Dendritic cell treated with granulocyte-macrophage colony-stimulating factor and Interleukin-4, amounts not matched to agents 40 ng/mL and 50 ng/mL, for 4 days (primary cell): ENCODE results near the gene FFAR2.

Experiments used
- H3K27ac Mint-ChIP-seq: one replicate; pipeline ENCODE4 v1.8.0; 2022; ENCODE audit warnings: mild to moderate bottlenecking, mixed read lengths
- H3K27me3 Mint-ChIP-seq: one replicate; pipeline ENCODE4 v1.8.0; 2022; ENCODE audit warnings: mild to moderate bottlenecking, mixed read lengths
- H3K36me3 Mint-ChIP-seq: one replicate; pipeline ENCODE4 v1.8.0; 2022; ENCODE audit warnings: low read depth, mixed read lengths
- H3K4me1 Mint-ChIP-seq: one replicate; pipeline ENCODE4 v1.8.0; 2022; ENCODE audit warnings: low read depth, mixed read lengths
- H3K4me3 Mint-ChIP-seq: one replicate; pipeline ENCODE4 v1.8.0; 2022; ENCODE audit warnings: mild to moderate bottlenecking, moderate library complexity, mixed read lengths
- H3K9me3 Mint-ChIP-seq: one replicate; pipeline ENCODE4 v1.8.0; 2022; ENCODE audit warnings: mixed read lengths
- intact Hi-C: fragments of 100-400 bp; cut with micrococcal nuclease; formaldehyde crosslinking; loops from one replicate; pipeline ENCODE4 v1.15.0; 2022

The FFAR2 gene

DNA sequence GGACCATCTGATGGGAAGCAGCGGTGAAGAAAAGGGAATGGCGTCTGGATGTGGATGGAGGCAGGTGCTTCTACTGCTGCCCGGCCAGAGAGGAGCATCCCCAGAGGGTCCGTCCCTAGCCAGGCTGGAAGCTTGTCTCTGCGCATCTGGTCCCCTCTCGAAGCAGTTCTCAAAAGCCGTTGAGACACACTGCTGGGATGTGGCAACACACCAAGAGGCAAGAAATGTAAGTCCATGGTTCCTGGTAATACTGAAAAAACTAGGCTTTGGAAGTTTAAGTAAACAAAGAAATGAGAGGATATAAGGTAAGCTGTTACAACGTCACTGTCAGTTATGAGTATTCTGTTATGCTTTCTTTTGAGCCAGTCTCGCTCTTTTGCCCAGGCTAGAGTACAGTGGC lies 15.1 kb upstream of the FFAR2 start:
- Mint-ChIP-seq H3K4me1 (peaks cover 81% of the 10 kb centered on the region), H3K4me3 (no peak overlapping the region), H3K27ac (no peak overlapping the region), H3K27me3 (peaks cover 59% of the 10 kb centered on the region), H3K9me3 (peaks cover 8% of the 10 kb centered on the region), H3K36me3 (peaks cover 6% of the 10 kb centered on the region)
- intact Hi-C loops, result loop anchor here (1.0 kb wide), 1 partner anchor 18 kb away; no protein-coding TSS in a partner anchor

DNA sequence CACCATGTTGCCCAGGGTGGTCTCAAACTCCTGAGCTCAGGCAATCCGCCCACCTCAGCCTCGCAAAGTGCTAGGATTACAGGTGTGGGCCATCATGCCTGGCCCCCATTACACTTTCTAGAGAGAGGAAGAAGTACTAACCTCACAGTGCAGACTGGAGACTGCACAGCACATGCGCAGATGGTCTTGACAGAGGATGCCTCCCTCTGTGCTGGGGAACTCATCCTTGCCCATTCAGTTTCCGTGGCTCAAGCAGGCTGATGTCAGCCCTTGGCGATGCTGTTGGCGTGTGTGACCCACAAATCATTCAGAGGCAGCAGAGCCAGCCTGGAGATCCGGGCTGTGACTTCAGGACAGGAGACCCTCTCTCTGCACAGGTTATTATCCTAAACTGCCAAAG lies 14.6 kb upstream of the FFAR2 start:
- Mint-ChIP-seq H3K27me3 (peaks cover 62% of the 10 kb centered on the region), H3K4me3 (no peak overlapping the region), H3K27ac (peak overlapping the region; percentile 16), H3K36me3 (peaks cover 6% of the 10 kb centered on the region), H3K9me3 (peaks cover 8% of the 10 kb centered on the region), H3K4me1 (peaks cover 81% of the 10 kb centered on the region)
- intact Hi-C loops, result loop anchor here (1.0 kb wide), 1 partner anchor 18 kb away; no protein-coding TSS in a partner anchor

DNA sequence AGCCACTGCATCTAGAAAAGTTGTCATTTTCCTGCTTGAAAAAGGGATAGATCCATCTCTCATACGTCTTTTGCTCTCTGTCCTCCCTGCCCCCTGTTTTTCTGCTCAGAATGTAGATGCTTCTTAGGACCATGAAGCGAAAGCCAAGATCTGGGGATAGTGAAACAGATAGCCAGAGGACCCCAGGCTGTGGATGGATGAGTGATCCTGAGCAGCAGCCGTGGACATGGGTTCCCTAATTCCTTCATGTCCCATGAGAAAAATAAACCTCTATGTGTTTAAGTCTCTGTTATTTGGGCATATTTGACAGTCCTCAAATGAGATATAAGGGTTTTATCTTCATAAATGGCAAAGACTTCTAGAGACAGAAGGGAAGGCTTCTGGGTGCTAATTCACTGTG lies 12.2 kb upstream of the FFAR2 start:
- Mint-ChIP-seq H3K4me3 (no peak overlapping the region), H3K27ac (peak overlapping the region; percentile 70), H3K36me3 (peaks cover 6% of the 10 kb centered on the region), H3K27me3 (peaks cover 59% of the 10 kb centered on the region), H3K9me3 (peaks cover 8% of the 10 kb centered on the region), H3K4me1 (peaks cover 85% of the 10 kb centered on the region)
- intact Hi-C loops, result no loop called here

DNA sequence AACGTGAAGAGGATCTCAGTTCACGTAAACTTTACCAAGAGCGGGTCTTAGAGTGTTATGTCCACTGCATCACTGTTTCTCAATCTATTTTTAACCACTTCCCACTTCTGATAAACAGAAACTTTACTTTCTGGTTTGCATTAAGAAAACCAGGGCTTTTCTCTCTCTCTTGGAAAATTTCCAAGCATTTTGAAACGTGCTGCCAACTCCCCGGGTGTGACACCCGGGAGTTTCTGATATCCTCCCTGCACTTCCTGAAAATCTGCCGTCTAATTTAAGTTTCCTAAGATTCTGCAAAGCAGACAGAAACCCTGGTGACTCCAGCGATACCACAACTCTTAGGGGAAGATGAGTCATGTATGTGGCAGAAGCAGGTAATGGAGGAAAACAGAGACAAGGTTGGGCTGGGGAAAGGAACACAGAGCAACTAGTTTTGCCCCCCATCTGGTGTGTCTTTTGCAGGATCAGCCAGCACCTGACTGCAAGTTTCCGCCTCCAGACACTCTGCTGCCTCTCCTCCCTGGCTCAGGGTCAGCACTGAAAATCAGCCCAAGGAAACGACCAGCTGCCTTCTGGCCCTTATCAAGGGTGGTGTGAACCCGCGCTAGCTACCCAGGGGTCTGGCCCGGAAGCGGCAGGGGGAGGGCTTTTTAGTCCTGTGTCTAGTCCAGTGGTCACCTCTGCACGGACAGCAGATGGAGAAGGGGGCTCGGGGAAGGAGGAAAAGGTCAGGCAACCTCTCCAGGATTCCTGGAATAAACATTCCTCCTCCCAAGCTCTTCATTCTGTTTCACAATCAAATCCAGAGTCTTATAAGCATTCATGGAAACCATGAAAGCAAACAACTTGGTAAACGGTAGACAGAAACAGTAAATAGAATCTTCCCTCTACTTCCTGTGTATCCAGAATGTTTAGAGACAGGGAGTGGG lies 11.3 kb upstream of the FFAR2 start:
- peaks cover 76% of the 10 kb centered on the region for H3K4me1 Mint-ChIP-seq
- peaks cover 53% of the 10 kb centered on the region for H3K27me3 Mint-ChIP-seq
- peak overlapping the region; percentile 13 for H3K4me3 Mint-ChIP-seq
- peaks cover under 1% of the 10 kb centered on the region for H3K9me3 Mint-ChIP-seq
- peaks cover under 1% of the 10 kb centered on the region for H3K36me3 Mint-ChIP-seq
- peak overlapping the region; percentile 70 for H3K27ac Mint-ChIP-seq
- intact Hi-C loops, result no loop called here

DNA sequence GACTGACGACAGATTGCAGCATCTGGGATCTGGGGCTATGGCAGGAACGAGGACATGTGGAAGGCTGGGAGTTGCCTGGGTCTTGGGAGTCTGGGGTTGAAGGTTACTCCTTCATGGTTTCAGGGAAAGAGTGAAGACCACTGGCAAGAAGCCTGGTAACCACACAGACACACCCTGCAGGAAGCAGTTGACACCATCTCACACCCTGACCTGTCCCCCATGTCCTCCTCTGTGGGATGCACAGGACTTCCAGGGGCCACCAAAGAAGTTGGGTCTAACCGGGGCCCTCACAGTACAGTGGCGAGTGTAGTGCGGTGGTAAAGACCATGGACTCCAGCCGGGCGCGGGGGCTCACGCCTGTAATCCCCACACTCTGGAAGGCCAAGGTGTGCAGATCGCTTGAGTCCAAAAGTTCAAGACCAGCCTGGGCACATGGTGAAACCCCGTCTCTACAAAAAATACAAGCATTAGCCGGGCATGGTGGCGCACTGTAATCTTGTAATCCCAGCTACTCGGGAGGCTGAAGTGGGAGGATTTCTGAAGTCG lies 10.6 kb upstream of the FFAR2 start:
- H3K4me1 Mint-ChIP-seq, result peaks cover 69% of the 10 kb centered on the region

DNA sequence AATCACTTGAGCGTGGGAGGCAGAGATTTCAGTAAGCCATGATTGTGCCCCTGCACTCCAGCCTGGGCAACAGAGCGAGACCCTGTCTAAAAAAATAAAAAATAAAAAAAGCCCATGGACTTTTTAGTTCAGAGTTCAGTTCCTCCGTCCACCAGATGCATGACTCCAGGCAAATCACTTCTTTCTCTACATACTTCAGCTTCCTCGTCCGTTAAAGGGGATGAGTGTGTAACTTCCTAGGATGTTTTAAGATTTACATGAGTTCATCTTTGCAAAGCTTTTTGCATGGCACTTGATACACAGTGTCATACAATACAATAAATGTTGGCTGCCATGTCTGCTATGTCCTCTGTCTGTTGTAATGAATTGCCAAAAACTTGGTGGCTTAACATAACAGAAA lies 10.0 kb upstream of the FFAR2 start:
- Mint-ChIP-seq H3K4me1 (peaks cover 63% of the 10 kb centered on the region), H3K36me3 (no peaks in the 10 kb centered on the region), H3K9me3 (no peaks in the 10 kb centered on the region), H3K27me3 (peaks cover 41% of the 10 kb centered on the region), H3K27ac (peak overlapping the region; percentile 70), H3K4me3 (no peak overlapping the region)
- intact Hi-C loops, result no loop called here

More for the DNA sequence above, 10.6 kb upstream of the FFAR2 start:
- no peaks in the 10 kb centered on the region for H3K36me3 Mint-ChIP-seq
- H3K9me3 Mint-ChIP-seq, result no peaks in the 10 kb centered on the region
- no peak overlapping the region for H3K4me3 Mint-ChIP-seq
- peaks cover 46% of the 10 kb centered on the region for H3K27me3 Mint-ChIP-seq
- intact Hi-C loops, result no loop called here
- peak overlapping the region; percentile 70 for H3K27ac Mint-ChIP-seq

DNA sequence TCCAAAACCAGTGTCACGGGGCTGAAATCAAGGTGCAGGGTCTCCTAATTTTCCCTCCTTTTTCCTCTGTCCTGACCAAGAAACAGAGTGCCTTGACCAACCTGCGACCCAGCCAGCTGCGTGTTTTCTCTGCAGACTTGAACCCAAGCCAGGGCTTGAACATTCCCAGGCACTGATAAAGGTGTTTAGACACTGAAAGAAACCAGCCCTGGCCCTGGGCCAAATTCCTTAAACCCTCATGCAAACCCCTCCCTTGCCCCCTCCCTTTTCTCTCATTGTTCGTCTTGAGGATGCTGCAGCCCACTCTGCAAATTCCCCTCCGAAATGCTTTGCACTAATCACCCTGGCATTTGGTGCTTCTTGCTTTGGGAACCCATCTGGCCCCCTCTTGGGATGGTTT lies 9.5 kb upstream of the FFAR2 start:
- Mint-ChIP-seq H3K4me3 (no peak overlapping the region), H3K36me3 (no peaks in the 10 kb centered on the region), H3K27ac (no peak overlapping the region), H3K9me3 (no peaks in the 10 kb centered on the region), H3K4me1 (peaks cover 58% of the 10 kb centered on the region), H3K27me3 (peaks cover 36% of the 10 kb centered on the region)
- intact Hi-C loops, result no loop called here

DNA sequence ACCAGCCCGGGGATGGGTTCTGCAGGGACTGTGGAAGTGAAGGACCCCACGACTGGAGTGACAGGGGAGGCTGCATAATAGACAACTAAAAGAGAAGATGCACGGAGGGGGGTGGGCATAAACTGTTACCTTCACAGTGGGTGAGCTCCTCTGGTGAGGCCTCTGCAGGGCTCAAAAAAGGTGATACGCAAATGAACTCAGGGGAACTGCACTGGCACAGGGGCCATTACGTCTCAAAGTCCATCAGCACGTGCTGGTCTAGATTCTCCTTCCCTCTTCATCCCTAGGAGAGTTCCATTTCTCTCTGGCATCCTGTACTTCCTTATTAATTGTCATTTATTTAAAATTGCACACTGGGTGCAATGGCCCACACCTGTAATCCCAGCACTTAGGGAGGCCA lies 8.1 kb upstream of the FFAR2 start:
- peaks cover 24% of the 10 kb centered on the region for H3K27me3 Mint-ChIP-seq
- H3K9me3 Mint-ChIP-seq, result no peaks in the 10 kb centered on the region
- H3K4me1 Mint-ChIP-seq, result peaks cover 52% of the 10 kb centered on the region
- no peak overlapping the region for H3K27ac Mint-ChIP-seq
- intact Hi-C loops, result no loop called here
- H3K4me3 Mint-ChIP-seq, result no peak overlapping the region
- no peaks in the 10 kb centered on the region for H3K36me3 Mint-ChIP-seq

DNA sequence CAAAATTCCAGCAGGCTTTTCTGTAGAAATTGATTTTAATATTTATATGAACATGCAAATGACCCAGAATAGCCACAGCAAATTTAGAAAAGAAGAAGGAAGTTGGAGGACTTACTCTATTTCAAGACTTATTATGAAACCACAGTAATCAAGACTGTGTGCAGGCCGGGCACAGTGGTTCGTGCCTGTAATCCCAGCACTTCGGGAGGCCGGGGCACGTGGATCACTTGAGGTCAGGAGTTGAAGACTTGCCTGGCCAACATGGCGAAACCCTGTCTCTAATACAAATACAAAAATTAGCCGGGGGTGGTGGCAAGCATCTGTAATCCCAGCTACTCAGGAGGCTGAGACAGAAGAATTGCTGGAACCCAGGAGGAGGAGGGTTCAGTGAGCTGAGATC lies 6.0 kb upstream of the FFAR2 start:
- H3K4me1 Mint-ChIP-seq, result peaks cover 55% of the 10 kb centered on the region
- H3K4me3 Mint-ChIP-seq, result no peak overlapping the region
- peak overlapping the region; percentile 40 for H3K27ac Mint-ChIP-seq
- H3K9me3 Mint-ChIP-seq, result no peaks in the 10 kb centered on the region
- H3K27me3 Mint-ChIP-seq, result peaks cover 27% of the 10 kb centered on the region
- intact Hi-C loops, result no loop called here
- no peaks in the 10 kb centered on the region for H3K36me3 Mint-ChIP-seq

DNA sequence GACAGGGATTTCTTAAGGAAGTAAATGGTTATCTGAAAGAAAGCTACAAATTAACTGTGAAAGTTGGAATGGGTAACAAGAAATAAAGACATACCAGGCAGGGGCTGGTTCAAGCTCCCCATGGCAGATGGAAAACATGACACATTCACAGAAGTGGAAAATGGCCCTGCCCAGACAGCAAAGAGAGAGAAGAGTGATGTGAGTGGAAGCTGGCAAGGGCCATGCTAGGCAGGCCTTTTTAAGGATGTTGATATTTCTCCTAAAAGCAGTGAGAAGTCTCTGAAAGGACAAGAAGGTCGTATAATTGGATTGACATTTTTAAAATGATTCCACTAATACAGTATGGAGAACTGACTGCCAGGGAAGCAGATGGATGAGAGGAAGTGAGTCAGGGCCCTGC lies 3.3 kb upstream of the FFAR2 start:
- H3K9me3 Mint-ChIP-seq, result no peaks in the 10 kb centered on the region
- no peaks in the 10 kb centered on the region for H3K36me3 Mint-ChIP-seq
- peaks cover 65% of the 10 kb centered on the region for H3K4me1 Mint-ChIP-seq
- intact Hi-C loops, result no loop called here
- H3K27ac Mint-ChIP-seq, result peak overlapping the region; percentile 1
- H3K4me3 Mint-ChIP-seq, result no peak overlapping the region
- H3K27me3 Mint-ChIP-seq, result peaks cover 6% of the 10 kb centered on the region

DNA sequence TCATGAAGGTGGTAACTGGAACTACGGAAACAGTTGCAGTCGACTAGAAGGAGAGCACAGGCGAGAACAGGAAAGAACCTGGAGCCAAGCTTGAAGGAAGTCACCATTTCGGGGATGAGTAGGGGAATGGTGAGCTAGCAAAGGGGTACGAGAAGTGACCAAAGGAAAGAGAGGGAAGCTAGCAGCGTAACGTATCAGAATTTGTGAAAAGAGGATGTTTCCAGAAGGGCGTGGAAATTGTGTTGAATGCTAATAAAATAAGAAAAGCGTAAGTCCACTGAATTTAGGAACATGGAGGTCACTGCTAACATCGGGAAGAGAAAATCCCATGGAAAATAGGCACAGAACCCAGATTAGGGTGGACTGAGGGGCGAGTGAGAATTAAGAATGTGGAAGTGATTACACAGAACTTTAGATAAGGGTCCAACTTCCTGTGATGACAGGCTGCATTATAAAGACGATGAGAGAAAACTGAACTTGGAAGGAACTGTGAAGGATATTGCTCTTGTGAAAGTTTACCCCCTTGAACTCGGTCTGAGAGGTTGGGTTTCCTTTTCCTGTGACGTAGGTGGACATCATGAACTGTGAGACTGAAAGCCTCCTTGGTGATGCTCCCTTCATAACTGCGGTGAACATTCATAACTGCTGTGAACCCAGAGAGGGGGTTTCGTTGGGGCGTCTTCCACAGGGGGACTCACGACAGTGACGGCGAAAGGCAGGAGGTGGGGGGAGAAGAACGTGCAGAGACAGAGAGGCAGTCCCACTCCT lies 2.0 kb upstream of the FFAR2 start:
- H3K4me1 Mint-ChIP-seq, result peaks cover 63% of the 10 kb centered on the region
- no peaks in the 10 kb centered on the region for H3K36me3 Mint-ChIP-seq
- peaks cover 6% of the 10 kb centered on the region for H3K27me3 Mint-ChIP-seq
- no peak overlapping the region for H3K4me3 Mint-ChIP-seq
- intact Hi-C loops, result no loop called here
- no peaks in the 10 kb centered on the region for H3K9me3 Mint-ChIP-seq
- H3K27ac Mint-ChIP-seq, result peak overlapping the region; percentile 87

DNA sequence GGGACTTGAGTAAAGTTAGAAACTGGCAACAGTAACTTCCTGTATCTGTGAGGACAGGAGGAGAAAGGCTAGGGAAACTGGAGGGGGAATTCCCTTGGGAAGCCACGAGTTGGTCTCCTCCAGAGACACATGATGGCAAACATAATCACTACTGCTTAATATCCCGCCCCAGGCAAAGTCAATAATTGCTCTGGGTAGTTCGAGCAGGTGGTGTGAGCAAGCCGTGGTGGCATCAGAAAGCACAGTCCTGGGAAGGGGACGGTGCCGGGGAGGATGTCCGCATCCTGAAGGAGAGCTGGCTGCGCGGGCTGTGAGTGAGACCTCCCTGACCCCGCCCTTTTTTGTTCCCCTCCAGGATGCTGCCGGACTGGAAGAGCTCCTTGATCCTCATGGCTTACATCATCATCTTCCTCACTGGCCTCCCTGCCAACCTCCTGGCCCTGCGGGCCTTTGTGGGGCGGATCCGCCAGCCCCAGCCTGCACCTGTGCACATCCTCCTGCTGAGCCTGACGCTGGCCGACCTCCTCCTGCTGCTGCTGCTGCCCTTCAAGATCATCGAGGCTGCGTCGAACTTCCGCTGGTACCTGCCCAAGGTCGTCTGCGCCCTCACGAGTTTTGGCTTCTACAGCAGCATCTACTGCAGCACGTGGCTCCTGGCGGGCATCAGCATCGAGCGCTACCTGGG lies 1.4 kb downstream of the FFAR2 start:
- Mint-ChIP-seq H3K4me3 (peak overlapping the region; percentile 18), H3K27ac (peak overlapping the region; percentile 87), H3K36me3 (no peaks in the 10 kb centered on the region), H3K4me1 (peaks cover 72% of the 10 kb centered on the region), H3K27me3 (peaks cover 29% of the 10 kb centered on the region), H3K9me3 (no peaks in the 10 kb centered on the region)
- intact Hi-C loops, result loop anchor here (2.0 kb wide), 1 partner anchor 13 kb away; no protein-coding TSS in a partner anchor

DNA sequence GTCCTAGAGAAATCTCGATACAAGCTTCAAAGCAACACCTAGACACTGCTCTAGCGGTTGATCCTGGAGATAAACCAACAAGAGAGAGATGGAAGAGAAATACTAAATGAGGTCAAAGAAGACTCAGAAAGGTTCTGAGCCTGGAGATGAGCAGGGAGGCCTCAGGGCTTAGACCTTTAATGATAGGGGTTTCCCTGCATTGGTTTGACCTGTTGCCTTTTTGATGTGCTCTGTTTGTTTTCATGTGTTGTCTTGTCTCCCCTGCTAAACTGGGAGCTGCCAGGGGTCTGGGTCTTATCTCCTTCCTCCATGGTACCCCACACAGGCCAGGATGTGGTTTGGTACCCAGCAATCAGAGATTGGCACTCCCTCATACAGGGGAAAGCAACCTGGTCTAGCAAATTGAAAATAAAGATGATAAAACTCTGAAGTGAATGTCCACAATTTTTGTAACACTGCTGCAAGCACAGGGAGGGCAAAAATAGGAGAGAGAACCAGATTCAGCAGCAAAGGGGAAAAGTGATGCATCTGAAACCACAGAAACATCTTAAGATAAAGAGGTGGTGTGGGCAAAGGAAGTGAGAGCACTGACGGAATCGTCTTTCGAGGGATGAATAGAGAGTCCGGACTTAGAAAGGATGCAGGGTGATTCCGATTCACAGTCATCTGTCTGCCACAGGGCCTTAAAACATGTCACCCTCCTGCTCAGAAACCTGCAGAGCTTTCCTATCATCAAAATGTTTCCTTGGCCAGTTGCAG lies 3.5 kb downstream of the FFAR2 start:
- H3K9me3 Mint-ChIP-seq, result no peaks in the 10 kb centered on the region
- H3K4me1 Mint-ChIP-seq, result peaks cover 52% of the 10 kb centered on the region
- H3K4me3 Mint-ChIP-seq, result no peak overlapping the region
- H3K27ac Mint-ChIP-seq, result no peak overlapping the region
- no peaks in the 10 kb centered on the region for H3K36me3 Mint-ChIP-seq
- intact Hi-C loops, result no loop called here
- peaks cover 37% of the 10 kb centered on the region for H3K27me3 Mint-ChIP-seq
